Endothelial cell of umbilical vein (primary cell): ENCODE data around the gene NELL2.

Experiments
- CTCF ChIP-seq, 2 donors: IDR thresholded peaks; 1 replicate in 1 of 2; 2 replicates in 1 of 2; pipeline ENCODE4 v1.5.1; 2011; ENCODE audit warnings: low read length in 2 of 2, mild to moderate bottlenecking in 2 of 2, moderate library complexity in 2 of 2, control low read depth in 1 of 2, inconsistent platforms in 1 of 2, low read depth in 1 of 2; ENCODE audit not compliant: insufficient read depth in 1 of 2; ENCODE audit errors: extremely low read depth in 1 of 2
- EZH2 ChIP-seq: IDR thresholded peaks from 2 replicates; pipeline ENCODE4 v1.6.1; 2012; ENCODE audit warnings: borderline replicate concordance, low read depth, mild to moderate bottlenecking, moderate library complexity, low read length, inconsistent platforms; ENCODE audit not compliant: severe bottlenecking
- JUN ChIP-seq: IDR thresholded peaks from 2 replicates; pipeline ENCODE4 v1.6.1; 2011; ENCODE audit warnings: borderline replicate concordance, low read depth; ENCODE audit not compliant: insufficient read length, insufficient read depth
- POLR2A ChIP-seq: IDR thresholded peaks from 2 replicates; pipeline ENCODE4 v1.6.1; 2012; ENCODE audit warnings: low read depth, mild to moderate bottlenecking, control low read depth, low read length
- POLR2AphosphoS5 ChIP-seq: IDR thresholded peaks from 2 replicates; pipeline ENCODE4 v1.6.1; 2012; ENCODE audit warnings: low read depth, mild to moderate bottlenecking, control low read depth, low read length, moderate library complexity; ENCODE audit not compliant: insufficient read depth

- no peak for TF ChIP-seq CTCF (IDR thresholded peaks at IDR 0.05; ENCODE audit: extremely low read depth in 1 of 2, insufficient read depth in 1 of 2, low read depth in 1 of 2, low read length in 2 of 2)
- TF ChIP-seq POLR2AphosphoS5: no peak
- TF ChIP-seq POLR2A: no peak
- TF ChIP-seq EZH2: no peak
- TF ChIP-seq JUN: no peak
These were observed 38.9 kb downstream of the NELL2 start for GRCh38 chr12:44837114-44837755.
